Frontal cortex (tissue), 4 donors: ENCODE results near the gene C1QL2. TPM values are rescaled to one million over a fixed set of nuclear protein-coding genes. Genes with fewer than 3 reads are reported as not detected.

ENCODE experiments used
- DNase-seq, 2 donors: peaks; one replicate each; pipeline ENCODE4 v3.0.0; 2012; ENCODE audit warnings: low spot score in 2 of 2
- FAIRE-seq: peaks from 2 replicates; lab custom pipeline; 2012; peaks lifted over from hg19 to GRCh38; lab: Jason Lieb, UNC
- total RNA-seq: library from RNA; depleted of rRNA; stranded (reverse); fragments of >200 nt; gene quantifications from one replicate; pipeline ENCODE4 v1.2.3, GENCODE V29; 2014
- donor health status: control.
- donor health status: control.
- donor health status: control.

Gene C1QL2
- total RNA-seq, 1 donor from 2014 or later, result 0.41 TPM

- FAIRE-seq (no peak), DNase-seq (no peak)
These were observed 10.5 kb downstream of the C1QL2 start for GRCh38 chr2:119147776-119148715.

GRCh38 chr2:119144806-119145205, 13.7 kb downstream of the C1QL2 start:
- DNase-seq (no peak), FAIRE-seq (no peak)

GRCh38 chr2:119142824-119143223, 15.7 kb downstream of the C1QL2 start:
- FAIRE-seq (peak; percentile 13), DNase-seq (no peak)

- FAIRE-seq (no peak), DNase-seq (no peak)
These were observed 21.0 kb downstream of the C1QL2 start for GRCh38 chr2:119137502-119137901.

GRCh38 chr2:119136872-119137271, 21.7 kb downstream of the C1QL2 start:
- DNase-seq, result no peak
- no peak for FAIRE-seq

GRCh38 chr2:119136093-119136492, 22.5 kb downstream of the C1QL2 start:
- DNase-seq (no peak), FAIRE-seq (no peak)

- no peak for FAIRE-seq
These were observed 23.8 kb downstream of the C1QL2 start for GRCh38 chr2:119134775-119135174.

GRCh38 chr2:119126650-119127049, 31.9 kb downstream of the C1QL2 start:
- no peak for FAIRE-seq
- DNase-seq, result no peak

More at GRCh38 chr2:119134775-119135174, 23.8 kb downstream of the C1QL2 start:
- no peak for DNase-seq

GRCh38 chr2:119123389-119123788, 35.2 kb downstream of the C1QL2 start:
- no peak for FAIRE-seq
- no peak for DNase-seq

- no peak for DNase-seq
- no peak for FAIRE-seq
These were observed 35.9 kb downstream of the C1QL2 start for GRCh38 chr2:119122663-119123062.

- no peak for FAIRE-seq
- no peak for DNase-seq
These were observed 38.4 kb downstream of the C1QL2 start for GRCh38 chr2:119119999-119120756.

- FAIRE-seq, result no peak
- no peak for DNase-seq
These were observed 39.3 kb downstream of the C1QL2 start for GRCh38 chr2:119119076-119119785.

GRCh38 chr2:119117891-119118882, 40.4 kb downstream of the C1QL2 start:
- no peak for FAIRE-seq
- DNase-seq, result no peak

- DNase-seq, result no peak
- FAIRE-seq, result no peak
These were observed 41.1 kb downstream of the C1QL2 start for GRCh38 chr2:119117408-119117807.

- DNase-seq, result no peak
These were observed 41.9 kb downstream of the C1QL2 start for GRCh38 chr2:119116411-119117295.

GRCh38 chr2:119114266-119114665, 44.3 kb downstream of the C1QL2 start:
- no peak for DNase-seq
- FAIRE-seq, result no peak

More at GRCh38 chr2:119116411-119117295, 41.9 kb downstream of the C1QL2 start:
- FAIRE-seq, result no peak

GRCh38 chr2:119113489-119113770, 45.1 kb downstream of the C1QL2 start:
- DNase-seq (no peak), FAIRE-seq (no peak)

GRCh38 chr2:119112770-119113488, 45.6 kb downstream of the C1QL2 start:
- FAIRE-seq (no peak), DNase-seq (no peak)
